Stimulated activated naive CD4-positive, alpha-beta T cell (primary cell): ENCODE measurements around the gene RACK1.
"Not testable (repeated sequence)": the region's sequence is repeated elsewhere in the genome, so short reads cannot be mapped to it uniquely, and the experiment has no call there.

Experiments
- DNase-seq, 6 experiments: peaks; one replicate each; lab custom pipeline; 2025; lab: John Stamatoyannopoulos, UW

Gene RACK1

DNA sequence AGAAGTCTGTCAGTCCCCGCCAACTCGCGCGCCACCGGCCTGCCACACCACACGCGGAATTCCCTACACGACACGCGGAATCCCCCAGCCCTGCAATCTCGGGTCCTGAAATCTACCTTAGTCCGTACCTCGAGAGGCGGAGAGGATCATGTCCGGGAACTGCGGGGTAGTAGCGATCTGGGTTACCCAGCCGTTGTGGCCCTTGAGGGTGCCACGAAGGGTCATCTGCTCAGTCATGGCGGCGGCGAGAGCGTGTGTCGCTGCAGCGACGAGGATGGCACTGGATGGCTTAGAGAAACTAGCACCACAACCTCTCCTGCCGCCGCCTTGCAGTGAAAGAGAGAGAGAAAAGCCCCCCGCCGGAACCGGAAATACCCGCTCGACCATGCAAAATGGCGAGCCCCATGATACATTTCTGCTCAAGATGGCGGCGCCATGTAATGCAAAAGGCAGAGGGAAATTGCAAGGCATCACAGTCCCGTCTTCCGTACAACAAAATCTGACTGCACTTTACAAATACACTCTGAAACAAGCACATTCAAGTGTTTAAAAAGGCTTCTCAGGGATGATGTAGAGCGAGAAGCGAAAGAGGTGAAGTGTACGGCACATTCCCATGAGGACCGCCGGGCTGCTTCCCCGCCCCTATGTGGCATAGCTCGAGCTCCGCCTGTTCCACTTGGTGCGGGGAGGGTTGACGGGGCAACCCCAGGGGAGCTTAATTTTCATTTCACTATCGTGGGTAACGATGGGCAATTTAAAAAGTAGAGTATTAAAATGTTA, at the start of gene RACK1:
TSS of gene RACK1 (minus strand) at position 343 of the 780 bp plus-strand sequence. CDS start at position 237, 106 bp downstream.
- no peak for DNase-seq

- DNase-seq: not testable (repeated sequence)
Measured at GRCh38 chr5:181287331-181287730, 43.6 kb upstream of the RACK1 start.

DNA sequence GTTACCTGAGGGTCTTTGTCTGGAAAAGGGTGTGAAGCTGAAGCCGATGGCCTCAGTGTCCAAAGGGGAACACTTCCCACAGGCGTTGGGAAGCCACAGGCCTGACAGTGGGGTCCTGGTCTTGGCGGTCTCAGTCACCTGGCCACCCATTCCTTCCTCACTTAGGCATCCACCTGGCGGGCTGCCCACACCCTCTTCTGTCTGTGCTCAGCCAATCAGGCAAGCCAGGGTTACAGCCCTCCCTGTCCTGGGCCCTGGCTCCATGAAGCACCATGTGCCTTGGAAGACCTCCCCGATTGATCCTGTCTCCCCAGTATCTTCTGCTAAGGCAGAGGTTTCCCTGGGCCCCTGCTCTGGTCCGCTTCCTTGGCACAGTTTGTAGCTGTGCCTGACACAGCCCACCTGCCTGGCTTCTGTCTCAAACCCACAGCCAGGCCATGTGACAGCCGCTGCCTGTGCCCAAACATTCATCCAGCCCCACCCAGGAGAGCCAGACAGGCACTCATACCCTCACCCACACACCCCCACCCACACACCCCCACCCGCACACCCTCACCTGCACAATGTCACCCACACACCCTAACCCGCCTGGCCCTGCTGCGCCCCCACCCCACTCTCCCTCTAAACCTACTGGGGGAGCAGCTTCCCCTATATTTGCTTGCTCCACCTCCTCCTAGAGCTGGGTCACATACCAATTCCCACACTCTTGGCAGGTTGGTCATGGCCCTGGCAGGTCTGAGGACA, 42.4 kb upstream of the RACK1 start:
- DNase-seq: not testable (repeated sequence)

DNA sequence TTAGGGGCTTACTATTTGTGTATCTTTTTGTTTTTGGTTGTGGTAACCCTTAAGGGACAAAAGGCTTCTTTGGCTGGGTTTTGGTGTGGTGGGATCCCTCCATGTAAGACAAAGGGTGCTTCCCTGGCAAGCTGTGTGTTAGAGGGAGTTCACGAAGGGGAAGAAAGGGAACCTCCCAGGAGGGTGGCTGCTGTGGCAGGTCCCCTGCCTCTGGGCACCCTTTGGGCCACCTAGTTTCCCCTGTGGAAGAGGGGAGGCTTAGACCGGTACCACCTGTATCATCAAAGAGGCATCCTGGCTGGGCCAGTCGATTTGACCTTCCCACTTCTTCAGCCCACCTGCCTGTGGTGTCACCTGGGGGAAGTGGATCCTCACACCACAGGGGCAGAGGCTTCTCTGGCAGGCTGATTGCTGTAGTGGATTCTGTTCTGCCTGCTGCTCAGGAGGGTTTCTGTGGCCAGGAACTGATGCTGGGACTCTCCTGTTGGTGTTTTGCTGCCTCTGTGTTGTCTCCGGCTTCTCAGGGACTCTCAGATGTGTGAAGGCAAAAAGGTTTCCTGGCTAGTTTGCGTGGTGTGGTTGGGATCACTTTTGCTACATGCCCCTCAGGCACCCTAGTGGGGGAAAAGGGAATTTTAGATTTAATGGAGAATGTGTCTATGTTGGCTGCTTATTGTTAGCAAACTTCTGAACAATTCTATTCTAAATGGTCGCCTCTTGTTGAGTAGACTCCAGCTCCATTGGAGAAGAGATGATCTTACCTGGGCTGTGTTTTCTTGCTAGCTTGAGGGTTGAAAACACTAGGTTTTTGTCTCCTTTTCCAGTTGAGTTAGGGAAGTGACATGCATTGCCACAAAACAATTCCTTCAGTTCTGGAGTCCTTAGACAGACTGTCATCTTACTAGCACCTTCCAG, 40.4 kb upstream of the RACK1 start:
- not testable (repeated sequence) for DNase-seq

DNA sequence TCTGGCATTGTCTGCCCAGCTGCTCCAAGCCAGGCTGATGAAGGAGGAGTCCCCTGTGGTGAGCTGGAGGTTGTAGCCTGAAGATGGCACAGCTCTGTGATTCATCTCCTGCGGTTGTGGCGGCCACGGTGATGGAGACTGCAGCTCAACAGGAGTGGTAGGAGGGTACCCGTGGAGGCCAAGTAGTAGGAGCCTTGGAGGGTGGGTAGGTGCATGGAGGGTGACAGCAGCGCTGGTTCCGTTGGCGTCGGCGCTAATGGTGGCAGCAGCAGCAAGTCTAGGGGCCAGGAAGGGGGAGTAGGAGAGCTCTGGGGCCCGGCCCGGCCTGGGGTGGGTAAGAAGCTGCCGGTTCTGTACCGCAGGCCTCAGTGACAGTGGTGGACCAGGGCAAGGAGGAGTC, 39.6 kb upstream of the RACK1 start:
- DNase-seq: no peak

DNA sequence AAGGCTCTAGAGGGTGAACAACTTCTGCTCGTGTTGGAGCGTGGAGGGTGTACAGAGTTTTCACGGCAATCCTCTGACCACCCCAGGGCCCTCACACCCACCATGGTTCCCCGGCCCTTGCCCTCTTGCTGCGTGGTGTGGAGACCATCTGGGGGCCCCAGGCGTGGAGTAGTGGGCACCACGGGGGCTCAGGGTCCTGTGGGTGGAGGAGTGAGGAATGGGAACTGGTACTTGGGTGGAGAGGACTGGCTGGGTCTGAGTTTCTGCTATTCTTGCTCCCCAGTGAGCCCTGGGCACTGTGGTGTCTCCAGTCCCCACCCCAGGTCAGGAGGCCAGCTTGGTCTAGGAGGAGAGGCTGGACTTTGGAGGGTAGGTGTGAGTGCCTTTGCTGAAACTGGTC, 39.2 kb upstream of the RACK1 start:
- no peak for DNase-seq

GRCh38 chr5:181282415-181282814, 38.7 kb upstream of the RACK1 start:
- not testable (repeated sequence) for DNase-seq

- no peak for DNase-seq
Measured at GRCh38 chr5:181281984-181282316, 38.2 kb upstream of the RACK1 start.

DNA sequence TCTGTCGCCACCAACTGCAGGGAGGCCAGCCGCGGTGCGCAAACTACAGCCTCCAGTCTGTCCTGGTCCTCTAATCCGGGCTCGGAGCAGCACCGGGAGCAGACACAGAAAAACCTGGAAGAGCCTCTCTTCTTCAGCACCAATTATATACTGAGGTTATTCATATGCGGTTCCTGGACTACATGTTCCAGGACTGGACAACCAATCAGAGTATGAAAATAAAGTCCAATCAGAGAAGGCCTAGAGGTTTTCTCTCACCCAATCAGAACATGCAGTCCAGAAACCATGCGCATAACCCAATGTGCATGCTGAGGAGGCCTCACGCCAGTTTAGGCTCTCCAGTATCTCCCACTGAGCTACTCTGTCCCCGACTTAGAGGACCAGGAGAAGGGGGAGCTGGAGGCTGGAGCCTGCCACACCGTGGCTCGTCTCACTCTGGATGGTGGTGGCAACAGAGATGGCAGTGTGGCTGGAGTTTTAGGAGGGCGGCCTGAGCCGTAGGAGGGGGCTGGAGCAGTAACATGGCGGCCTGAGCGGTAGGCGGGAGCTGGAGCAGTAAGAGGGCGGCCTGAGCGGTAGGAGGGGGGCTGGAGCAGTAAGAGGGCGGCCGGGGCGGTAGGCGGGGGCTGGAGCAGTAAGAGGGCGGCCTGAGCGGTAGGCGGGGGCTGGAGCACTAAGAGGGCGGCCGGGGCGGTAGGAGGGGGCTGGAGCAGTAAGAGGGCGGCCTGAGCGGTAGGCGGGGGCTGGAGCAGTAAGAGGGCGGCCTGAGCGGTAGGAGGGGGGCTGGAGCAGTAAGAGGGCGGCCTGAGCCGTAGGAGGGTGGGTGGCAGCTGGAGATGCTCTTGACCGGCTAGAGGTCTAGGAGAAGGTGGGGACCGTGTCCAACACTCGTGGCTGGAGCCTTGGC, 37.6 kb upstream of the RACK1 start:
- no peak for DNase-seq

DNA sequence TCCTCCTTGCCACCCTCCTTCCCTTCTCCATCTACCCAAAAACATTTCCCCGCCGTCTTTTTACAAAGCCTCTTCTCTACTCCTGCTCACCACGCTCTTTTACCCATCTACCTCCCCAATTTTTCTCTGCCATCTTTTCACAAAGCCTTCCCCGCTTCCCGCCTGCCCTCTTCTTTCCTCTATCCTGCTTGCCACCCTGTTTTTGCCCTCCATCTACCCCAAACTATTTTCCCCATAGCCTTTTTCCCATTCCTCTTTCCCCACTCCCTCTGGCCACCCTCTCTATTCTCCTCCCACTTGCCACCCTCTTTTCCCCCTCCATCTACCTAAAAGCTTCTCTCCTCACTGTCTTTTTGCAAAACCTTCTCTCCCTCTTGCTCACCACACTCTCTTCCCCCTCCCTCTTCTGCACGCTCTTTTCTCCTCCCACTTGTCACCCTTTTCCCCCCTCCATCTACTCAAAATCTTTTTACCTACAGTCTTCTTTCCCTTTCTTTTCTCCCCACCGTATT, 36.6 kb upstream of the RACK1 start:
- DNase-seq: no peak

GRCh38 chr5:181273433-181273744, 29.7 kb upstream of the RACK1 start:
- not testable (repeated sequence) for DNase-seq

- DNase-seq: no peak
Measured at GRCh38 chr5:181271081-181271480, 27.4 kb upstream of the RACK1 start.

- DNase-seq: not testable (repeated sequence)
Measured at GRCh38 chr5:181267907-181268306, 24.2 kb upstream of the RACK1 start.

GRCh38 chr5:181267291-181267904, 23.7 kb upstream of the RACK1 start:
- not testable (repeated sequence) for DNase-seq

DNA sequence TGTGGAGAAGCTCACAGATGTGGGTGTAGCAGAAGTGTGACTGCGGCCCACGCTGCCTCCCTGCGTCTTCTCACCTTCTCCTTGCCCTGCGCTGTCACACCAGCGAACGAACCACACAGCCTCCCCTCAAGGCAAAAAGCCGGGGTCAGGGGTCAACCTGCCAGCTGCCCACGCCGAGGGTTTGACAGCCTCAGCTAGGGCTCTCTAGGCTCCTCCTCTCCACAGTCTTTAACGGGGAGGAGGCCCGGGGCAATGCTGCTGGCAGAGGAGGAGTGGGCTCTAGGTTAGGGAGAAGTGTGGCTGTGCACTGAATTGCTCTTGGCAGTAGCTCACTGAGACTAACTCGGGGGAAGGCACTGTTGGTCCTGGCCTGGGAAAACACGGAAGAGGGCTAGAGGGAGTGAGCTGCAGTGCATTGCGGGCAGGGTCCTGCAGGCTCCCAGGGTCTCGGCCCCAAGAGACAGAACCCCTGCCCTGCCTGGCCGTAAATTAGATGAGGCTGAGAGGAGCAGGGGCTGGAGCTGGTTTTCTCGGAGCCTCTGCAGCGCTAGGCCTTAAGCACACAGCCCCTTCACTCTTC, 21.5 kb upstream of the RACK1 start:
- DNase-seq: no peak

- no peak for DNase-seq
Measured at GRCh38 chr5:181263633-181264032, 19.9 kb upstream of the RACK1 start.

GRCh38 chr5:181261320-181262049, 17.8 kb upstream of the RACK1 start:
- no peak for DNase-seq

GRCh38 chr5:181260720-181261319, 17.1 kb upstream of the RACK1 start, which contains the start of gene TRIM52:
TSS of gene TRIM52 (minus strand) at chr5:181261143. CDS start at chr5:181260813, 330 bp downstream.
- DNase-seq: no peak
